HAP-1 (cell line): Measurements from ENCODE around the gene FSTL3.

Source experiments
- DNase-seq, 2 experiments: peaks; one replicate each; pipeline ENCODE4 v3.0.0-alpha.2; 2016 to 2020; ENCODE audit warnings: low spot score in 2 of 2
- H3K27me3 ChIP-seq: fragments of 250-450 bp; sonication (Bioruptor Pico); 2 replicates; pipeline ENCODE4 v1.5.1; 2020; ENCODE audit warnings: low read depth, mild to moderate bottlenecking, moderate library complexity
- H3K36me3 ChIP-seq: fragments of 250-450 bp; sonication (Bioruptor Pico); replicated peaks from 2 replicates; pipeline ENCODE4 v1.5.1; 2020; ENCODE audit warnings: mild to moderate bottlenecking
- H3K4me1 ChIP-seq: fragments of 250-450 bp; sonication (Bioruptor Pico); 2 replicates; pipeline ENCODE4 v1.5.1; 2020; ENCODE audit warnings: mild to moderate bottlenecking
- H3K4me3 ChIP-seq: fragments of 250-450 bp; sonication (Bioruptor Pico); 2 replicates; pipeline ENCODE4 v1.5.1; 2020; ENCODE audit warnings: mild to moderate bottlenecking, moderate library complexity
- H3K9me3 ChIP-seq: fragments of 250-450 bp; sonication (Bioruptor Pico); 2 replicates; pipeline ENCODE4 v1.5.1; 2020; ENCODE audit warnings: mild to moderate bottlenecking, moderate library complexity
- in situ Hi-C: fragments of 300-500 bp; cut with MboI; formaldehyde crosslinking; loops from 3 replicates; pipeline ENCODE4 v1.14.3; 2020; ENCODE audit warnings: low sequenced_read_pairs, inconsistent platforms, mixed read lengths

The FSTL3 gene

DNA sequence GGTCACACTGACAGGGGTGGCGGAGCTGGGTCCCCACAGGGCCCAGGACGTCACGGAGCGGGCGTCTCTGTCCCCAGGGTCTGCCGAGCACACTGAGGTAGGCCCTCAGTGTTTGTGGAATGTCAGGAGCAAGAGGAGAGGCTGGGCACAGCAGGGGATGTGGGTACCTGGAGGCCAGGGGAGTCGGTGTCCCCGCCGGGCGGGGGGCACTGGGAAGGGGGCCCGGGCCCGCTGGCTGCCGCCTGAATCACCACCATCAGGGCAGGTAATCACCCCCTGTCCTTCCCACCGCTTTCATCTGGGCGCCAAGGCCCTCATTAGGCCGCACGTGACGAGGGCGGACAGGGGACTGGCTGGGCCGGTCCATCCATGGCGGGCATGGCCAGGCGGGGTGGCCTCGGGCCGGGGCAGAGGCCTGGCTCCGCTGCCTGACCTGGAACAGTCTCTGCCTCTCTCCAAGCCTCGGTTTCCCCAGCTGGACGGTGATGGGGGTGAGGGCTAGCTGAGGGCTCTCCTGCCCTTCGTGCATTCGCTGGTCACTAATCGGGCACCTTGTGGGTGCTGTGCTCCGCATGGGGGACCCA is 35.5 kb upstream of the FSTL3 start:
- Histone ChIP-seq H3K4me3 (no peak overlapping the region), H3K27me3 (no peaks in the 10 kb centered on the region), H3K4me1 (no peaks in the 10 kb centered on the region), H3K36me3 (peaks cover 11% of the 10 kb centered on the region), H3K9me3 (no peaks in the 10 kb centered on the region)
- in situ Hi-C loops: no loop called here
- no peak for DNase-seq

DNA sequence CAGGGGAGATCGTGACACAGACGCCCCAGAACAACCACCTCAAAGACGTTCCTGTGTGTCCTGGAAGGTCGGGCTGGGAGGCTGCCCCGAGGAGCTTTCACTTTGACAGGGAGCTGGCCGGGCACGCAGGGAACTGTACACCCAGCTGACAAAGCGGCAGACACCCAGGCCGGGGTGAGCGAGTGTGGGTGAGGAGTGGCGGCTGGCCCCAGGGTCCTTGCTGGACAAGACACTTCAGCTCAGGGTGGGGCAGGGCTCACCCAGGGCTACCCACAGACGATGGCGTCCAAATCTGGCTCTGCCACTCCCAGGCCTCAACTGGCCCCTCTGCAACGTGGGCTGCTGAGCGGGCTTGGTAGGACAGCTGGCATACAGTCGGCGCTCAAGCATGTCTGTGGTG is 34.5 kb upstream of the FSTL3 start:
- no peaks in the 10 kb centered on the region for H3K27me3 ChIP-seq
- no peaks in the 10 kb centered on the region for H3K9me3 ChIP-seq
- no peak overlapping the region for H3K4me3 ChIP-seq
- in situ Hi-C loops: no loop called here
- peaks cover 21% of the 10 kb centered on the region for H3K36me3 ChIP-seq
- H3K4me1 ChIP-seq: no peaks in the 10 kb centered on the region
- DNase-seq: no peak

DNA sequence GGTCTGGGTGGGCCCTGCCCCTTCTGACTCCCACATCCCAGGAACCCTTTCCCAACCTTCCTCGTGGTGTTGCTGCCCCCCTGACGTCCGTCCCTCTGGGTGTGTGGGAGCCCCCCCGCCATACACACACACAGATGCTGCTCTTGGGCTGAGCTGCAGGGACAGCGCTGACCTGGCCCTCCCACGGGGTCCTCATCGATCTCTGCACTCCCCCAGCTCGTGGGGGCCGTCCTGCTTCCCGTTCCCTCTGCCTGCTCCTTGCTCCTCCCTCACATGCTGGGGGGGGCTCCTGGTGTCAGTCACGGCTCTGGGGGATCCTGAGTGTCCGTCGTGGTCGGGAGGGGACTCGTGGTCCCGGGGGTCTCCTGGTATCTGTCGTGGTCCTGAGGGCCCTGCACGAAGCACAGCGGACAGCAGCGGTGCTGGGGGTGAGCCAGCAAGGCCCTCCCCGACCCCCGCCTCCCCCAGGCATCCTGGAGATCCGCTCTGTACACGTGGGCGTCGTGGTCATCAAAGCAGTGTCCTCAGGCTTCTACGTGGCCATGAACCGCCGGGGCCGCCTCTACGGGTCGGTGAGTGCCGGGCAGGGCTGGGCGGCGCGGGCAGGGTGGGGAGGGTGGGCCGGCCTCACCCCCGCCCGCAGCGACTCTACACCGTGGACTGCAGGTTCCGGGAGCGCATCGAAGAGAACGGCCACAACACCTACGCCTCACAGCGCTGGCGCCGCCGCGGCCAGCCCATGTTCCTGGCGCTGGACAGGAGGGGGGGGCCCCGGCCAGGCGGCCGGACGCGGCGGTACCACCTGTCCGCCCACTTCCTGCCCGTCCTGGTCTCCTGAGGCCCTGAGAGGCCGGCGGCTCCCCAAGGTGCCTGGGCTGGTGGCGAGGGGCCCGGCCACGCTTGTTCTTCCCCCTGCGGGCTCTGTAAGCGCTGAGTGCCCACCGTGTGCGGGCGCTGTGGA is 33.1 kb upstream of the FSTL3 start:
- no peak for DNase-seq
- no peaks in the 10 kb centered on the region for H3K4me1 ChIP-seq
- in situ Hi-C loops: no loop called here
- no peak overlapping the region for H3K4me3 ChIP-seq
- no peaks in the 10 kb centered on the region for H3K9me3 ChIP-seq
- H3K36me3 ChIP-seq: peaks cover 34% of the 10 kb centered on the region
- H3K27me3 ChIP-seq: no peaks in the 10 kb centered on the region

DNA sequence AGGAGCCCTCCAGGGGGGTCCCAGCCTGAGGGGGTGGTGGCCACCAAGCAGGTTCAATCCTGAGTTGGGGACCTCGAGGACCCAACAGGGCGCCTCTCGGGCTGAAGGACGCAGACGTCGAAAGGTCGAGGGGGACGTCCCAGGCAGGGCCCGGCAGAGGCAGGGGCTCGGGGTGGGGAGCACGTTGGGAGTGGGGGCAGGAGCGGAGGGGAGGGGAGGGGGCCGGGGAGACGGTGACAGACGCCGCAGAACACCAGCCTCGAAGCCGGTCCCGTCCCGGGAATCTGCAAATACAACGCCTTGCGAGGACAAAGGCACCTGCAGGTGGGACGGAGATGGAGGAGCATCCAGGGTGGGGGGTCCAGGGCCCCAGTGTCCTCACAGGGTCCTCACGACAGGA is 32.5 kb upstream of the FSTL3 start:
- Histone ChIP-seq H3K36me3 (peaks cover 39% of the 10 kb centered on the region), H3K9me3 (no peaks in the 10 kb centered on the region), H3K27me3 (no peaks in the 10 kb centered on the region), H3K4me1 (no peaks in the 10 kb centered on the region), H3K4me3 (no peak overlapping the region)
- in situ Hi-C loops: no loop called here
- DNase-seq: no peak

DNA sequence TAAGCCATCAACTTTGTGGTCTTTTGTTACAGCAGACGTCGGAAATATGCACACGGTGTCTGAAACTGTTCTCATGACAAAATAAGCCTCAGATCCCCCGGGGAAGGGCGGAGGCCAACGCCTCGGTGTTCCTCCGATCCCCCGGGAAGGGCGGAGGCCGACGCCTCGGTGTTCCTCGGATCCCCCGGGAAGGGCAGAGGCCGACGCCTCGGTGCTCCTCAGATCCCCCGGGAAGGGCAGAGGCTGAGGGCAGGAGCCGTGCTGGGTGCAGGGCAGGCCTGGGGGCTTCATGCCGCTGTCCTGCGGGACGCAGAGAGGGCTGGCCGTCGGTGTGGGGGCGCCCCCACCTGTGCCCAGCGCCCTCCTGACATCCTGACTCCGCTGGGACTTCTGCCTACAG is 31.8 kb upstream of the FSTL3 start:
- Histone ChIP-seq H3K36me3 (peaks cover 45% of the 10 kb centered on the region), H3K4me1 (no peaks in the 10 kb centered on the region), H3K4me3 (no peak overlapping the region), H3K9me3 (no peaks in the 10 kb centered on the region), H3K27me3 (no peaks in the 10 kb centered on the region)
- DNase-seq: no peak
- in situ Hi-C loops: no loop called here

- peaks cover 47% of the 10 kb centered on the region for H3K36me3 ChIP-seq
- no peaks in the 10 kb centered on the region for H3K27me3 ChIP-seq
- no peak overlapping the region for H3K4me3 ChIP-seq
- in situ Hi-C loops: no loop called here
- no peaks in the 10 kb centered on the region for H3K9me3 ChIP-seq
- DNase-seq: no peak
- no peaks in the 10 kb centered on the region for H3K4me1 ChIP-seq
These were observed 31.4 kb upstream of the FSTL3 start for GRCh38 chr19:644789-645188.

DNA sequence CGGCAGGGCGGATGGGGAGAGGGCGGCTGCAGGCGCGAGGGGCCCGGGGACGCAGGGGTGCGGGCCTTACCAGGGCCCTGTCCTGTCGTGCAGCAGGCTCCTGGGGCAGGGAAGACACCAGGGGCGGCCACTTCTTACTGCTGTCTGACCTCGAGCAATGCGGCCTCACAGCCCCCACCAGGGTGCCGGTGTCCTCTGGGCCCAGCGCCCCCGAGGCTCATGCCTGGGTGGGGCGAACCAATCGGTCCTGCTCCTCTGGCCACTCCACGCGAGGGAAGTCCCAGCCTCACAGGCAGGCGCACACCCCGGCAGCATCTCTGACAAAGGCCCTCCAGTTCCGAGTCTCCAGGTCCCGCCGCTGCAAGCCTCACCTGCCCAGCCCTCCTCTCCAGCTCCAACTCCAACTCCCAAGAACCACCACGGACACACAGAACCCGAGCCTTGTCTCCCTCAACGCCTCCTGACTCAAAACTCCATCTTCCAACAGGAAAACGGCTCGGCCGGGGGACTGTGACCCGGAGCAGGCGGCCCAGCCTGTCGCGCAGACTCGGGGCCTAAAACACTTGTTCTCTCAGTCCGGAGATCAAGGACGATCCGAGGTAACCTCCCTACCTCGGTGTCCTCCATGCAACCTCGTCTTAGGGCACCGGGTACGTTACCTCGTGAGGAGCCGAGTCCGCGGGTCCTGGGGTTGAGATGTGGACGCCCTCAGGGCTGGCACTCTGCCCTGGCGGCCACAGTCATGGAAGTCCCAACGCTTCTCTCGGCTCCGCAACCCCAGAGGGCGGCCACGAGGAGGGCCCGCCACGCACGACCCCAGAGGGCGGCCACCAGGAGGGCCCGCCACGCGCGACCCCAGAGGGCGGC is 30.0 kb upstream of the FSTL3 start:
- Histone ChIP-seq H3K36me3 (peaks cover 54% of the 10 kb centered on the region), H3K27me3 (no peaks in the 10 kb centered on the region), H3K9me3 (no peaks in the 10 kb centered on the region), H3K4me3 (no peak overlapping the region), H3K4me1 (no peaks in the 10 kb centered on the region)
- no peak for DNase-seq
- in situ Hi-C loops: no loop called here

- in situ Hi-C loops: no loop called here
- Histone ChIP-seq H3K36me3 (peaks cover 62% of the 10 kb centered on the region), H3K9me3 (no peaks in the 10 kb centered on the region), H3K4me1 (no peaks in the 10 kb centered on the region), H3K4me3 (no peak overlapping the region), H3K27me3 (no peaks in the 10 kb centered on the region)
- no peak for DNase-seq
These were observed 29.2 kb upstream of the FSTL3 start for GRCh38 chr19:646779-647565.

DNA sequence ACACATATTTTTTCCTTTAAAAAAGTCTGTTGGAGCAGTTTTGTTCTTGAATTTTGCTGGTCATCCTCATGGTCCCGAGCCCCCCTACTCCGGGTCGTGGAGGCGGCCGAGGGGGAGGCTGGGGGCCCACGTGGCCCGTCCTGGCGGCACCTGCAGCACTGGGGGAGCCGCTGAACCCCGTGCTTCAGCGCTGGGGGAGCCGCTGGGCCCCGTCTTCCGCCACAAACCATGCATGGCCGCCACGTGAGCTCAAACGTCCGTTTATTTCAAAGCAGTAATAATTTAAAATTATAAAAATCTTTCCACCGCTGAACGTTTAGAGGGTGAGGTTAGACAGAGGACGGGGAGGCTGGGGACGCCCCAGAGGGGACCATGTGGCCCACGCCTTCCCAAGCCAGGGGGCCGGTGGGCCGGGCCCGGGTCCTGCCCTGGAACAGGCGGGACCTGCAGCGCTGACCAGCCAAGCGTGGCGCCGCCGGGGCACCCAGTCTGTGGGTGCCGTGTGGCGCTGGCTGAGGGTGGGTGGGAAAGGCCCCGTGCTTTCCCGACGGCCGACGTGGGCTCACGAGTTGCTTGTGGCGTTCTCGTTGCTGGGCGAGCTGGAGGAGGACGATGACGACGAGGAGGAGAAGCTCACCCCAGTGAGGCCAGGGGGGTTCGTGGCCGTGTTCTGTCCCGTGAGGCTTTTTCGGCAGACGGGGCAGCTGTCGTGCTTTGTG is 28.5 kb upstream of the FSTL3 start:
- Histone ChIP-seq H3K27me3 (no peaks in the 10 kb centered on the region), H3K36me3 (peaks cover 70% of the 10 kb centered on the region), H3K9me3 (no peaks in the 10 kb centered on the region), H3K4me1 (no peaks in the 10 kb centered on the region), H3K4me3 (no peak overlapping the region)
- in situ Hi-C loops: no loop called here
- no peak for DNase-seq

GRCh38 chr19:648305-648704 is 27.9 kb upstream of the FSTL3 start:
- in situ Hi-C loops: no loop called here

DNA sequence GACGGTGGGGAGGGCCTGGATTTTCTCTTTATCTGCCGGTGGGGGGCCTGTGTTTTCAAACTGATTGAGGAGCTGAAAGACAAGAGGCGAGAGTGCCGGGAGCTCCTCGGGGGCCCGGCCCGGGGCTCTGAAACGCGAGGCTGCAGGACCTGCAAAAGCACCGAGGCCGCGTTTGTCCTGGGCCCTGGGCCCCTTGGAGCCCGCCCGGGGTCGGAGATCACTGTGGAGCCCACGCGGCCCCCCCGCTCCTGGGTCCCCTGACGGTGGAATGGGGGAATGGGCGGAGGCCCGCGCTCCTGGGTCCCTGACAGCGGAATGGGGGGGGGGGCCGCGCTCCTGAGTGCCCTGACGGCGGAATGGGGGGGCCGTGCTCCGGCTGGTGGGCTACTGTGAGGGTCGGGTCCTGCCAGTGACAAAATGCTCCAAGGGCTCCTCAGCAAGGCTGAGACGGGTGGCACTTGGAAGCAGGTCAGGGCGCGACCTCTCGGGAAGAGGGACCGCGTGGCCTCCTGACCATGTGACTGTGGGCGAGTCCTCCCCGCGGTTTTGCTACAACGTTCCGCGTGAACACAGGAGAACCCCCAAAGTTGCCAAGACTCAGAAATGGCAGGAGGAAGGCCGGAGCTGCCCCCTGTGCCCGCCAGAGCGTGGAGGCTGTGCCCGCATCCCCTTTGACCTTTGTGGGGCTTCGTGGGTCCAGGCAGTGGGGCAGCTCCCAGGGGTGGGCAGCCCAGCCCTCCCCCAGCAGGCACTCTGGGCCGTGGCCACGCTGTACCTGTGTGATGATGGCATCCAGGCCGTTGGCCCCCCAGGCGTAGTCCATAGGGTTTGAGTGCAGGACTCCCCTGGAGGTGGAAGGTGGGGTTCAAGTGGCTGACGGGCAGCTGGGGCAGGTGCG is 27.0 kb upstream of the FSTL3 start:
- Histone ChIP-seq H3K4me1 (no peaks in the 10 kb centered on the region), H3K27me3 (no peaks in the 10 kb centered on the region), H3K36me3 (peaks cover 82% of the 10 kb centered on the region), H3K9me3 (no peaks in the 10 kb centered on the region), H3K4me3 (no peak overlapping the region)
- in situ Hi-C loops: no loop called here
- DNase-seq: no peak

More at GRCh38 chr19:648305-648704, 27.9 kb upstream of the FSTL3 start:
- Histone ChIP-seq H3K4me3 (no peak overlapping the region), H3K4me1 (no peaks in the 10 kb centered on the region), H3K27me3 (no peaks in the 10 kb centered on the region), H3K36me3 (peaks cover 73% of the 10 kb centered on the region), H3K9me3 (no peaks in the 10 kb centered on the region)
- DNase-seq: no peak

GRCh38 chr19:650121-650520 is 26.1 kb upstream of the FSTL3 start:
- DNase-seq: no peak
- H3K27me3 ChIP-seq: no peaks in the 10 kb centered on the region
- H3K36me3 ChIP-seq: peaks cover 79% of the 10 kb centered on the region
- H3K4me1 ChIP-seq: no peaks in the 10 kb centered on the region
- no peaks in the 10 kb centered on the region for H3K9me3 ChIP-seq
- in situ Hi-C loops: no loop called here
- no peak overlapping the region for H3K4me3 ChIP-seq
